Colonic mucosa (tissue), 4 donors: ENCODE measurements around the gene CBARP. TPM values are rescaled to one million over a fixed set of nuclear protein-coding genes. Genes with fewer than 3 reads are reported as not detected.

Experiments used
- DNase-seq: peaks from one replicate; pipeline ENCODE4 v3.0.0-alpha.2; 2020
- H3K27ac ChIP-seq: fragments of 200-600 bp; one replicate; pipeline ENCODE4 v1.8.0; 2021
- H3K27me3 ChIP-seq: fragments of 200-600 bp; one replicate; pipeline ENCODE4 v1.8.0; 2021
- H3K36me3 ChIP-seq: fragments of 200-600 bp; one replicate; pipeline ENCODE4 v1.8.0; 2021
- H3K4me1 ChIP-seq: fragments of 200-600 bp; one replicate; pipeline ENCODE4 v1.8.0; 2021; ENCODE audit warnings: mild to moderate bottlenecking
- H3K4me3 ChIP-seq: fragments of 200-600 bp; one replicate; pipeline ENCODE4 v1.8.0; 2021
- H3K9ac ChIP-seq, 2 donors: one replicate each; pipeline ENCODE4 v1.7.0; 2013; ENCODE audit warnings: control low read depth in 2 of 2, low read depth in 2 of 2, low read length in 2 of 2
- H3K9me3 ChIP-seq: fragments of 200-600 bp; one replicate; pipeline ENCODE4 v1.8.0; 2021
- CTCF ChIP-seq: fragments of 200-600 bp; IDR thresholded peaks from one replicate; pipeline ENCODE4 v1.8.0; 2022; ENCODE audit warnings: antibody characterized with exemption, mild to moderate bottlenecking
- intact Hi-C: fragments of 100-400 bp; cut with DNase I; formaldehyde crosslinking; loops from one replicate; pipeline ENCODE4 v1.14.1; 2022
- total RNA-seq, 2 donors: library from RNA; stranded (reverse); fragmentation: NEBNext Ultra II Directional in 1 of 2; extraction: Animal tissue kit (Norgen Biotek cat#: 25700) in 1 of 2; gene quantifications; one replicate each; pipeline ENCODE4 v1.2.1, GENCODE V29; 2021
- donor health status: healthy.
- donor health status: DM: no; HTN: no; CAD: no.
- donor health status: DM: no; HTN: no; CAD: no.

Gene CBARP
- total RNA-seq, 2 donors from 2014 or later, result 0.22 to 0.48 TPM

GRCh38 chr19:1264801-1265614 lies 27.2 kb upstream of the CBARP start:
- Histone ChIP-seq H3K4me3 (no peak overlapping the region), H3K9ac (peak overlapping the region; percentile 46 to 64), H3K36me3 (no peaks in the 10 kb centered on the region), H3K9me3 (no peaks in the 10 kb centered on the region), H3K27me3 (no peaks in the 10 kb centered on the region), H3K27ac (peak overlapping the region; percentile 84), H3K4me1 (peaks cover 44% of the 10 kb centered on the region)
- no peak for TF ChIP-seq CTCF
- DNase-seq, result peak; percentile 74
- intact Hi-C loops, result no loop called here

- H3K27me3 ChIP-seq, result no peaks in the 10 kb centered on the region
- peak overlapping the region; percentile 12 for H3K4me3 ChIP-seq
- H3K36me3 ChIP-seq, result no peaks in the 10 kb centered on the region
- intact Hi-C loops, result no loop called here
- no peak for TF ChIP-seq CTCF
- H3K27ac ChIP-seq, result peak overlapping the region; percentile 91
- peaks cover 41% of the 10 kb centered on the region for H3K4me1 ChIP-seq
- no peak for DNase-seq
- H3K9me3 ChIP-seq, result no peaks in the 10 kb centered on the region
- H3K9ac ChIP-seq, result peak overlapping the region; percentile 98 to 100
These were observed 25.4 kb upstream of the CBARP start for GRCh38 chr19:1263188-1263587.

- Histone ChIP-seq H3K4me1 (peaks cover 36% of the 10 kb centered on the region), H3K9me3 (no peaks in the 10 kb centered on the region), H3K9ac (peak overlapping the region; percentile 98 to 100), H3K27me3 (no peaks in the 10 kb centered on the region), H3K4me3 (peak overlapping the region; percentile 12), H3K27ac (peak overlapping the region; percentile 91), H3K36me3 (no peaks in the 10 kb centered on the region)
- no peak for DNase-seq
- no peak for TF ChIP-seq CTCF
- intact Hi-C loops, result no loop called here
These were observed 24.9 kb upstream of the CBARP start for GRCh38 chr19:1262623-1263123.

GRCh38 chr19:1261798-1262622 lies 24.2 kb upstream of the CBARP start:
- intact Hi-C loops, result no loop called here
- H3K27ac ChIP-seq, result peak overlapping the region; percentile 91
- H3K36me3 ChIP-seq, result peaks cover 2% of the 10 kb centered on the region
- no peaks in the 10 kb centered on the region for H3K9me3 ChIP-seq
- H3K4me3 ChIP-seq, result peak overlapping the region; percentile 54
- peak; percentile 94 for DNase-seq
- peak overlapping the region; percentile 98 to 100 for H3K9ac ChIP-seq
- TF ChIP-seq CTCF, result no peak
- H3K4me1 ChIP-seq, result peaks cover 29% of the 10 kb centered on the region
- no peaks in the 10 kb centered on the region for H3K27me3 ChIP-seq

- no peak for DNase-seq
- H3K4me3 ChIP-seq, result peak overlapping the region; percentile 54
- H3K4me1 ChIP-seq, result peaks cover 29% of the 10 kb centered on the region
- no peak for TF ChIP-seq CTCF
- no peaks in the 10 kb centered on the region for H3K9me3 ChIP-seq
- intact Hi-C loops, result no loop called here
- H3K27ac ChIP-seq, result peak overlapping the region; percentile 91
- H3K36me3 ChIP-seq, result peaks cover 7% of the 10 kb centered on the region
- peak overlapping the region; percentile 98 to 100 for H3K9ac ChIP-seq
- H3K27me3 ChIP-seq, result no peaks in the 10 kb centered on the region
These were observed 23.7 kb upstream of the CBARP start for GRCh38 chr19:1261538-1261797.
